Activated CD4-positive, alpha-beta T cell treated with anti-CD3 and anti-CD28 coated beads for 36 hours (primary cell): ENCODE measurements around the gene BICD1. TPM values are rescaled to one million over a fixed set of nuclear protein-coding genes. Genes with fewer than 3 reads are reported as not detected.

Source experiments
- ATAC-seq: fragments of 200-7000 bp; cut with Tn5 transposase; one replicate; pipeline ENCODE4 v1.10.0; 2021; ENCODE audit warnings: mild to moderate bottlenecking, moderate library complexity
- CTCF ChIA-PET: fragments of 350-600 bp; sonication (Branson Sonifier 250); formaldehyde crosslinking; loops from one replicate; lab custom pipeline; 2021; ENCODE audit warnings: antibody characterized with exemption; lab: Charles Lee
- POLR2A ChIA-PET: fragments of 350-600 bp; sonication (Branson Sonifier 250); formaldehyde crosslinking; loops from one replicate; lab custom pipeline; 2021; ENCODE audit warnings: antibody characterized with exemption, inconsistent platforms; lab: Charles Lee
- DNase-seq: peaks from one replicate; pipeline ENCODE4 v3.0.0-alpha.2; 2020
- H3K27ac Mint-ChIP-seq: one replicate; pipeline ENCODE4 v1.8.0; 2021; ENCODE audit warnings: mixed read lengths
- H3K27me3 Mint-ChIP-seq: one replicate; pipeline ENCODE4 v1.8.0; 2021; ENCODE audit warnings: mixed read lengths
- H3K36me3 Mint-ChIP-seq: one replicate; pipeline ENCODE4 v1.8.0; 2021; ENCODE audit warnings: low read depth, mixed read lengths
- H3K4me1 Mint-ChIP-seq: one replicate; pipeline ENCODE4 v1.8.0; 2021; ENCODE audit warnings: mixed read lengths
- H3K4me3 Mint-ChIP-seq: one replicate; pipeline ENCODE4 v1.8.0; 2021; ENCODE audit warnings: mild to moderate bottlenecking, moderate library complexity, mixed read lengths
- H3K9me3 Mint-ChIP-seq: one replicate; pipeline ENCODE4 v1.8.0; 2021; ENCODE audit warnings: low read depth, mixed read lengths
- intact Hi-C, 2 experiments: fragments of 100-400 bp; cut with DNase I in 1 of 2; cut with micrococcal nuclease in 1 of 2; formaldehyde crosslinking; loops; one replicate each; pipeline versions ENCODE4 v1.14.2 to v1.15.1; 2022 to 2024; cut with DNase I, micrococcal nuclease
- total RNA-seq, 2 experiments: library from RNA; stranded (reverse); gene quantifications; one replicate each; pipeline ENCODE4 v1.2.3, GENCODE V29; 2021

BICD1 gene
- 10 to 100 TPM; 12.7 to 15.1 TPM for total RNA-seq

GRCh38 chr12:32106517-32107358, at the start of gene BICD1:
Gene BICD1, plus strand, starts transcription at chr12:32106847. Its CDS starts 485 bp downstream, at chr12:32107332.
- DNase-seq = peak; percentile 86
- intact Hi-C loops = loop anchor here (1.0 to 5.0 kb wide), 8 partner anchors 28 to 780 kb away; partner anchors contain the start of genes ETFBKMT (in 1 of the 2), RESF1 (in 1 of the 2) and SINHCAF (in 1 of the 2)
- peak within 1 kb of the TSS; percentile 83 for H3K4me3 Mint-ChIP-seq
- H3K27ac Mint-ChIP-seq = peak within 1 kb of the TSS; percentile 92
- no peaks in the 10 kb centered on the region for H3K36me3 Mint-ChIP-seq
- H3K9me3 Mint-ChIP-seq = no peaks in the 10 kb centered on the region
- ATAC-seq = peak; percentile 83
- ChIA-PET CTCF (interaction anchor here (0.8 to 1.7 kb wide), 4 partner anchors 43 to 454 kb away, joined by 3 to 8 read pairs (median 4); no protein-coding TSS in a partner anchor), POLR2A (interaction anchor here (0.7 to 1.3 kb wide), 4 partner anchors 30 to 422 kb away, joined by 3 to 4 read pairs (median 4); partner anchors contain the start of gene AMN1)
- peaks cover 20% of the 10 kb centered on the region for H3K4me1 Mint-ChIP-seq
- H3K27me3 Mint-ChIP-seq = peaks cover 2% of the 10 kb centered on the region

- no peaks in the 10 kb centered on the region for H3K36me3 Mint-ChIP-seq
- intact Hi-C loops = loop anchor here (2.0 to 5.0 kb wide), 4 partner anchors 46 to 244 kb away; partner anchors contain the start of gene BICD1 (in 2 of the 2)
- DNase-seq = no peak
- H3K27me3 Mint-ChIP-seq = no peaks in the 10 kb centered on the region
- H3K4me3 Mint-ChIP-seq = no peak overlapping the region
- peaks cover 10% of the 10 kb centered on the region for H3K4me1 Mint-ChIP-seq
- ChIA-PET CTCF (interaction anchor here (0.5 to 1.8 kb wide), 17 partner anchors 8 to 569 kb away, joined by 3 to 13 read pairs (median 5); partner anchors contain the start of gene ETFBKMT), POLR2A (no interaction called here)
- no peaks in the 10 kb centered on the region for H3K9me3 Mint-ChIP-seq
- no peak for ATAC-seq
- no peak overlapping the region for H3K27ac Mint-ChIP-seq
Observed at GRCh38 chr12:32061033-32061432, 45.6 kb upstream of the BICD1 start.

GRCh38 chr12:32062881-32063280, 43.8 kb upstream of the BICD1 start:
- intact Hi-C loops = loop anchor here in 1 of 2 experiments (5.0 kb wide), 2 partner anchors 44 to 69 kb away; partner anchors contain the start of gene BICD1
- no peaks in the 10 kb centered on the region for H3K9me3 Mint-ChIP-seq
- no peak for ATAC-seq

GRCh38 chr12:32063796-32064195, 42.9 kb upstream of the BICD1 start:
- POLR2A ChIA-PET = no interaction called here
- Mint-ChIP-seq H3K27ac (no peak overlapping the region), H3K4me3 (no peak overlapping the region), H3K36me3 (no peaks in the 10 kb centered on the region), H3K27me3 (no peaks in the 10 kb centered on the region), H3K4me1 (peaks cover 10% of the 10 kb centered on the region), H3K9me3 (no peaks in the 10 kb centered on the region)
- intact Hi-C loops = loop anchor here in 1 of 2 experiments (5.0 kb wide), 2 partner anchors 44 to 69 kb away; partner anchors contain the start of gene BICD1
- no peak for DNase-seq
- no peak for ATAC-seq
- CTCF ChIA-PET = interaction anchor here (0.6 to 1.7 kb wide), 3 partner anchors 44 to 549 kb away, joined by 3 to 5 read pairs (median 3); no protein-coding TSS in a partner anchor

More at GRCh38 chr12:32062881-32063280, 43.8 kb upstream of the BICD1 start:
- H3K4me1 Mint-ChIP-seq = peaks cover 10% of the 10 kb centered on the region
- no peak for DNase-seq
- POLR2A ChIA-PET = no interaction called here
- H3K27me3 Mint-ChIP-seq = no peaks in the 10 kb centered on the region
- no peak overlapping the region for H3K4me3 Mint-ChIP-seq
- H3K27ac Mint-ChIP-seq = no peak overlapping the region
- CTCF ChIA-PET = interaction anchor here (0.6 to 1.7 kb wide), 4 partner anchors 13 to 394 kb away, joined by 3 to 4 read pairs (median 3); no protein-coding TSS in a partner anchor
- no peaks in the 10 kb centered on the region for H3K36me3 Mint-ChIP-seq

- intact Hi-C loops = no loop called here
- DNase-seq (no peak), ATAC-seq (no peak)
- ChIA-PET CTCF (no interaction called here), POLR2A (no interaction called here)
- no peak overlapping the region for H3K4me3 Mint-ChIP-seq
- no peaks in the 10 kb centered on the region for H3K27me3 Mint-ChIP-seq
- H3K27ac Mint-ChIP-seq = no peak overlapping the region
- H3K9me3 Mint-ChIP-seq = no peaks in the 10 kb centered on the region
- no peaks in the 10 kb centered on the region for H3K4me1 Mint-ChIP-seq
- H3K36me3 Mint-ChIP-seq = no peaks in the 10 kb centered on the region
Observed at GRCh38 chr12:32066206-32066605, 40.4 kb upstream of the BICD1 start.

- ATAC-seq (no peak), DNase-seq (no peak)
- Mint-ChIP-seq H3K4me1 (no peaks in the 10 kb centered on the region), H3K36me3 (peaks cover 2% of the 10 kb centered on the region), H3K9me3 (peaks cover 2% of the 10 kb centered on the region), H3K27me3 (no peaks in the 10 kb centered on the region), H3K27ac (no peak overlapping the region), H3K4me3 (no peak overlapping the region)
- POLR2A ChIA-PET = no interaction called here
- intact Hi-C loops = no loop called here
- CTCF ChIA-PET = interaction anchor here (0.8 to 1.6 kb wide), 2 partner anchors 9 to 77 kb away, joined by 3 to 6 read pairs; no protein-coding TSS in a partner anchor
Observed at GRCh38 chr12:32069071-32069470, 37.6 kb upstream of the BICD1 start.

- POLR2A ChIA-PET = no interaction called here
- DNase-seq (no peak), ATAC-seq (no peak)
- peaks cover 2% of the 10 kb centered on the region for H3K9me3 Mint-ChIP-seq
- intact Hi-C loops = no loop called here
- CTCF ChIA-PET = interaction anchor here (1.6 kb wide), 1 partner anchor 9 kb away, joined by 6 read pairs; no protein-coding TSS in a partner anchor
- H3K4me3 Mint-ChIP-seq = no peak overlapping the region
- H3K36me3 Mint-ChIP-seq = peaks cover 2% of the 10 kb centered on the region
- H3K27ac Mint-ChIP-seq = no peak overlapping the region
- no peaks in the 10 kb centered on the region for H3K4me1 Mint-ChIP-seq
- H3K27me3 Mint-ChIP-seq = no peaks in the 10 kb centered on the region
Observed at GRCh38 chr12:32069731-32070130, 36.9 kb upstream of the BICD1 start.

GRCh38 chr12:32070370-32070769, 36.3 kb upstream of the BICD1 start:
- H3K27ac Mint-ChIP-seq = no peak overlapping the region
- H3K36me3 Mint-ChIP-seq = peaks cover 2% of the 10 kb centered on the region
- H3K4me3 Mint-ChIP-seq = no peak overlapping the region
- CTCF ChIA-PET = interaction anchor here (0.6 to 1.6 kb wide), 2 partner anchors 10 to 201 kb away, joined by 3 to 7 read pairs; no protein-coding TSS in a partner anchor
- peaks cover 2% of the 10 kb centered on the region for H3K9me3 Mint-ChIP-seq
- H3K4me1 Mint-ChIP-seq = no peaks in the 10 kb centered on the region
- DNase-seq = no peak
- no peaks in the 10 kb centered on the region for H3K27me3 Mint-ChIP-seq
- POLR2A ChIA-PET = interaction anchor here (0.6 kb wide), 1 partner anchor 121 kb away, joined by 3 read pairs; no protein-coding TSS in a partner anchor
- intact Hi-C loops = no loop called here
- ATAC-seq = no peak

- H3K4me1 Mint-ChIP-seq = no peaks in the 10 kb centered on the region
- CTCF ChIA-PET = interaction anchor here (0.6 to 1.6 kb wide), 5 partner anchors 8 to 418 kb away, joined by 3 to 7 read pairs (median 3); no protein-coding TSS in a partner anchor
- POLR2A ChIA-PET = no interaction called here
Observed at GRCh38 chr12:32072102-32072501, 34.5 kb upstream of the BICD1 start.

GRCh38 chr12:32074432-32074831, 32.2 kb upstream of the BICD1 start:
- ATAC-seq (no peak), DNase-seq (no peak)
- CTCF ChIA-PET = no interaction called here
- H3K27me3 Mint-ChIP-seq = no peaks in the 10 kb centered on the region
- H3K4me1 Mint-ChIP-seq = no peaks in the 10 kb centered on the region
- peaks cover 2% of the 10 kb centered on the region for H3K9me3 Mint-ChIP-seq
- peaks cover 2% of the 10 kb centered on the region for H3K36me3 Mint-ChIP-seq
- intact Hi-C loops = no loop called here
- H3K27ac Mint-ChIP-seq = no peak overlapping the region
- no peak overlapping the region for H3K4me3 Mint-ChIP-seq
- POLR2A ChIA-PET = no interaction called here

More at GRCh38 chr12:32072102-32072501, 34.5 kb upstream of the BICD1 start:
- H3K27me3 Mint-ChIP-seq = no peaks in the 10 kb centered on the region
- no peak overlapping the region for H3K4me3 Mint-ChIP-seq
- H3K27ac Mint-ChIP-seq = no peak overlapping the region
- DNase-seq (no peak), ATAC-seq (no peak)
- intact Hi-C loops = no loop called here
- H3K9me3 Mint-ChIP-seq = peaks cover 2% of the 10 kb centered on the region
- H3K36me3 Mint-ChIP-seq = peaks cover 2% of the 10 kb centered on the region

- Mint-ChIP-seq H3K27ac (no peak overlapping the region), H3K4me1 (no peaks in the 10 kb centered on the region), H3K4me3 (no peak overlapping the region), H3K27me3 (no peaks in the 10 kb centered on the region), H3K9me3 (peaks cover 2% of the 10 kb centered on the region), H3K36me3 (peaks cover 2% of the 10 kb centered on the region)
- ChIA-PET CTCF (interaction anchor here (1.0 to 1.2 kb wide), 2 partner anchors 14 to 381 kb away, joined by 3 read pairs; no protein-coding TSS in a partner anchor), POLR2A (no interaction called here)
- intact Hi-C loops = no loop called here
- ATAC-seq (no peak), DNase-seq (no peak)
Observed at GRCh38 chr12:32076941-32077340, 29.7 kb upstream of the BICD1 start.
